HG03175 (cell line): ENCODE results near the gene SLFNL1.

Experiments used
- ATAC-seq: cut with Tn5 transposase; IDR thresholded peaks from one replicate; pipeline ENCODE4 v1.9.1; 2021; ENCODE audit warnings: mild to moderate bottlenecking, moderate library complexity; ENCODE audit not compliant: unreplicated experiment

The SLFNL1 gene

GRCh38 chr1:41021526-41022308, at the start of gene SLFNL1:
Gene SLFNL1 (minus strand): TSS chr1:41021725. CDS start chr1:41020660, 1,065 bp downstream.
- ATAC-seq, result no peak

- ATAC-seq, result no peak
Observed at GRCh38 chr1:41056907-41057306, 35.4 kb upstream of the SLFNL1 start.

GRCh38 chr1:41053316-41053715, 31.8 kb upstream of the SLFNL1 start:
- ATAC-seq, result no peak

GRCh38 chr1:41051022-41051421, 29.5 kb upstream of the SLFNL1 start:
- no peak for ATAC-seq

- ATAC-seq, result no peak
Observed at GRCh38 chr1:41048540-41048939, 27.0 kb upstream of the SLFNL1 start.

GRCh38 chr1:41046347-41046775, 24.8 kb upstream of the SLFNL1 start:
- ATAC-seq, result no peak

GRCh38 chr1:41045740-41046139, 24.2 kb upstream of the SLFNL1 start:
- ATAC-seq, result no peak

GRCh38 chr1:41044187-41044586, 22.7 kb upstream of the SLFNL1 start:
- no peak for ATAC-seq

GRCh38 chr1:41041614-41042270, 20.2 kb upstream of the SLFNL1 start:
- no peak for ATAC-seq

GRCh38 chr1:41038110-41038509, 16.6 kb upstream of the SLFNL1 start:
- ATAC-seq, result no peak

- no peak for ATAC-seq
Observed at GRCh38 chr1:41037116-41037903, 15.8 kb upstream of the SLFNL1 start.

GRCh38 chr1:41033272-41033671, 11.7 kb upstream of the SLFNL1 start:
- ATAC-seq, result no peak

- no peak for ATAC-seq
Observed at GRCh38 chr1:41032147-41032546, 10.6 kb upstream of the SLFNL1 start.

- ATAC-seq, result no peak
Observed at GRCh38 chr1:41030872-41031616, 9.5 kb upstream of the SLFNL1 start.

- ATAC-seq, result no peak
Observed at GRCh38 chr1:41028034-41028642, 6.6 kb upstream of the SLFNL1 start.

GRCh38 chr1:41025979-41026819, 4.7 kb upstream of the SLFNL1 start:
- ATAC-seq, result no peak

- ATAC-seq, result no peak
Observed at GRCh38 chr1:41024953-41025352, 3.4 kb upstream of the SLFNL1 start.

- ATAC-seq, result no peak
Observed at GRCh38 chr1:41023279-41023990, 1.9 kb upstream of the SLFNL1 start.

- no peak for ATAC-seq
Observed at GRCh38 chr1:41022424-41022823, 899 bp upstream of the SLFNL1 start.
